Astrocyte (in vitro differentiated cells and primary cell): ENCODE measurements around the gene TAF8. TPM values are rescaled to one million over a fixed set of nuclear protein-coding genes. Genes with fewer than 3 reads are reported as not detected.
"Not testable (repeated sequence)": the region's sequence is repeated elsewhere in the genome, so short reads cannot be mapped to it uniquely, and the experiment has no call there.

ENCODE experiments used
- DNase-seq: peaks from one replicate; pipeline ENCODE4 v3.0.0-alpha.2; 2010; ENCODE audit warnings: low read depth
- FAIRE-seq: peaks from 2 replicates; lab custom pipeline; 2011; peaks lifted over from hg19 to GRCh38; lab: Jason Lieb, UNC
- H2AFZ ChIP-seq: 2 replicates; pipeline ENCODE4 v1.6.0; 2012; ENCODE audit warnings: low read depth, low read length, inconsistent platforms
- H3K27ac ChIP-seq: 2 replicates; pipeline ENCODE4 v1.5.1; 2011; ENCODE audit warnings: low read depth, low read length, inconsistent platforms
- H3K27me3 ChIP-seq: 2 replicates; pipeline ENCODE4 v1.6.0; 2011; ENCODE audit warnings: low read length, inconsistent platforms; ENCODE audit not compliant: insufficient read depth
- H3K36me3 ChIP-seq: 2 replicates; pipeline ENCODE4 v1.5.1; 2011; ENCODE audit warnings: low read length, inconsistent platforms; ENCODE audit not compliant: insufficient read depth
- H3K4me1 ChIP-seq: 2 replicates; pipeline ENCODE4 v1.5.1; 2011; ENCODE audit warnings: low read length, inconsistent platforms; ENCODE audit not compliant: insufficient read depth
- H3K4me2 ChIP-seq: 2 replicates; pipeline ENCODE4 v1.6.0; 2012; ENCODE audit warnings: low read length, inconsistent platforms
- H3K4me3 ChIP-seq: 2 replicates; pipeline ENCODE4 v1.5.1; 2011; ENCODE audit warnings: low read depth, mild to moderate bottlenecking, low read length, inconsistent platforms; ENCODE audit not compliant: insufficient read depth
- H3K79me2 ChIP-seq: 2 replicates; pipeline ENCODE4 v1.6.0; 2012; ENCODE audit warnings: mild to moderate bottlenecking, low read length, inconsistent platforms; ENCODE audit not compliant: insufficient read depth
- H3K9ac ChIP-seq: 2 replicates; pipeline ENCODE4 v1.6.0; 2012; ENCODE audit warnings: mild to moderate bottlenecking, low read length, inconsistent platforms
- H3K9me3 ChIP-seq: 2 replicates; pipeline ENCODE4 v1.5.1; 2012; ENCODE audit warnings: low read depth, mild to moderate bottlenecking, low read length, inconsistent platforms; ENCODE audit not compliant: insufficient read depth
- H4K20me1 ChIP-seq: 2 replicates; pipeline ENCODE4 v1.6.0; 2012; ENCODE audit warnings: low read length, inconsistent platforms; ENCODE audit not compliant: insufficient read depth
- H3K27ac Mint-ChIP-seq: one replicate; pipeline ENCODE4 v1.8.0; 2021; ENCODE audit warnings: mild to moderate bottlenecking, mixed read lengths; ENCODE audit not compliant: unreplicated experiment
- H3K27me3 Mint-ChIP-seq: one replicate; pipeline ENCODE4 v1.8.0; 2021; ENCODE audit warnings: low read depth, mixed read lengths; ENCODE audit not compliant: unreplicated experiment
- H3K36me3 Mint-ChIP-seq: one replicate; pipeline ENCODE4 v1.8.0; 2021; ENCODE audit warnings: low read depth, mixed read lengths; ENCODE audit not compliant: unreplicated experiment
- H3K4me1 Mint-ChIP-seq: one replicate; pipeline ENCODE4 v1.8.0; 2021; ENCODE audit warnings: low read depth, mixed read lengths; ENCODE audit not compliant: unreplicated experiment
- H3K4me3 Mint-ChIP-seq: one replicate; pipeline ENCODE4 v1.8.0; 2021; ENCODE audit warnings: mild to moderate bottlenecking, moderate library complexity, mixed read lengths; ENCODE audit not compliant: unreplicated experiment
- H3K9me3 Mint-ChIP-seq: one replicate; pipeline ENCODE4 v1.8.0; 2021; ENCODE audit warnings: mild to moderate bottlenecking, mixed read lengths; ENCODE audit not compliant: unreplicated experiment
- CTCF ChIP-seq: IDR thresholded peaks from 2 replicates; pipeline ENCODE4 v1.5.1; 2011; ENCODE audit warnings: low read depth, mild to moderate bottlenecking, inconsistent platforms, low read length, moderate library complexity; ENCODE audit not compliant: insufficient read depth
- EZH2 ChIP-seq: IDR thresholded peaks from 2 replicates; pipeline ENCODE4 v1.6.1; 2012; ENCODE audit warnings: mild to moderate bottlenecking, low read length, inconsistent platforms; ENCODE audit not compliant: insufficient read depth
- total RNA-seq: library from RNA; stranded (reverse); gene quantifications from 2 replicates; pipeline ENCODE4 v1.2.1, GENCODE V29; 2021

Gene TAF8
- total RNA-seq, 1 donor from 2014 or later = 14.8 TPM

GRCh38 chr6:42030585-42031506, 19.5 kb upstream of the TAF8 start:
- Mint-ChIP-seq H3K4me3 (no peak overlapping the region), H3K27ac (peak overlapping the region; percentile 53), H3K9me3 (peaks cover 2% of the 10 kb centered on the region), H3K27me3 (no peaks in the 10 kb centered on the region), H3K4me1 (peaks cover 9% of the 10 kb centered on the region), H3K36me3 (peaks cover 3% of the 10 kb centered on the region)
- Histone ChIP-seq H3K79me2 (no peaks in the 10 kb centered on the region), H3K36me3 (no peaks in the 10 kb centered on the region), H3K4me2 (no peak overlapping the region), H3K4me3 (no peak overlapping the region), H4K20me1 (no peaks in the 10 kb centered on the region), H3K9me3 (no peaks in the 10 kb centered on the region), H3K27ac (no peak overlapping the region), H3K9ac (no peak overlapping the region), H3K27me3 (no peaks in the 10 kb centered on the region), H2AFZ (peak overlapping the region; percentile 10), H3K4me1 (peaks cover 12% of the 10 kb centered on the region)
- FAIRE-seq = no peak
- no peak for DNase-seq
- TF ChIP-seq EZH2 (no peak), CTCF (no peak)

- FAIRE-seq (no peak), DNase-seq (no peak)
- H2AFZ ChIP-seq = no peak overlapping the region
- H3K4me3 ChIP-seq = no peak overlapping the region
- H3K4me1 ChIP-seq = peaks cover 12% of the 10 kb centered on the region
- no peaks in the 10 kb centered on the region for H3K79me2 ChIP-seq
- H3K4me2 ChIP-seq = no peak overlapping the region
- H3K36me3 Mint-ChIP-seq = no peaks in the 10 kb centered on the region
- H3K4me3 Mint-ChIP-seq = no peak overlapping the region
- TF ChIP-seq EZH2 = no peak
- no peak for TF ChIP-seq CTCF
- no peaks in the 10 kb centered on the region for H3K36me3 ChIP-seq
- peaks cover 9% of the 10 kb centered on the region for H3K4me1 Mint-ChIP-seq
- H3K27ac Mint-ChIP-seq = no peak overlapping the region
- H3K27me3 ChIP-seq = no peaks in the 10 kb centered on the region
- no peaks in the 10 kb centered on the region for H4K20me1 ChIP-seq
- H3K9ac ChIP-seq = no peak overlapping the region
- H3K27me3 Mint-ChIP-seq = no peaks in the 10 kb centered on the region
- no peak overlapping the region for H3K27ac ChIP-seq
- H3K9me3 Mint-ChIP-seq = no peaks in the 10 kb centered on the region
- H3K9me3 ChIP-seq = no peaks in the 10 kb centered on the region
These were observed 18.0 kb upstream of the TAF8 start for GRCh38 chr6:42032366-42032765.

GRCh38 chr6:42037669-42038068, 12.7 kb upstream of the TAF8 start:
- not testable (repeated sequence) for DNase-seq, FAIRE-seq, H3K27ac ChIP-seq, H3K4me1 Mint-ChIP-seq, H3K9me3 Mint-ChIP-seq, H3K9ac ChIP-seq, H3K27me3 Mint-ChIP-seq, H3K4me2 ChIP-seq, H2AFZ ChIP-seq, H3K79me2 ChIP-seq, H3K27ac Mint-ChIP-seq, H3K36me3 Mint-ChIP-seq, H3K36me3 ChIP-seq, H3K4me3 ChIP-seq, H4K20me1 ChIP-seq, H3K9me3 ChIP-seq, H3K27me3 ChIP-seq, H3K4me1 ChIP-seq, H3K4me3 Mint-ChIP-seq
